ENCODE measurements around the gene RAPGEF1.

GRCh38 chr9:131624636-131625507 is 115.0 kb downstream of the RAPGEF1 start:
- TF ChIP-seq EP300 (IDR thresholded peaks at IDR 0.05; ENCODE audit: borderline replicate concordance) (no peak), YY1 (IDR thresholded peaks at IDR 0.05; ENCODE audit: low read depth) (no peak), FOXM1 (IDR thresholded peaks at IDR 0.05; ENCODE audit: borderline replicate concordance, low read depth) (no peak), CEBPB (IDR thresholded peaks at IDR 0.05) (no peak), TAF1 (IDR thresholded peaks at IDR 0.05; ENCODE audit: low read depth) (no peak), EGR1 (IDR thresholded peaks at IDR 0.05) (no peak)
- TF ChIP-seq, protein P1, sequence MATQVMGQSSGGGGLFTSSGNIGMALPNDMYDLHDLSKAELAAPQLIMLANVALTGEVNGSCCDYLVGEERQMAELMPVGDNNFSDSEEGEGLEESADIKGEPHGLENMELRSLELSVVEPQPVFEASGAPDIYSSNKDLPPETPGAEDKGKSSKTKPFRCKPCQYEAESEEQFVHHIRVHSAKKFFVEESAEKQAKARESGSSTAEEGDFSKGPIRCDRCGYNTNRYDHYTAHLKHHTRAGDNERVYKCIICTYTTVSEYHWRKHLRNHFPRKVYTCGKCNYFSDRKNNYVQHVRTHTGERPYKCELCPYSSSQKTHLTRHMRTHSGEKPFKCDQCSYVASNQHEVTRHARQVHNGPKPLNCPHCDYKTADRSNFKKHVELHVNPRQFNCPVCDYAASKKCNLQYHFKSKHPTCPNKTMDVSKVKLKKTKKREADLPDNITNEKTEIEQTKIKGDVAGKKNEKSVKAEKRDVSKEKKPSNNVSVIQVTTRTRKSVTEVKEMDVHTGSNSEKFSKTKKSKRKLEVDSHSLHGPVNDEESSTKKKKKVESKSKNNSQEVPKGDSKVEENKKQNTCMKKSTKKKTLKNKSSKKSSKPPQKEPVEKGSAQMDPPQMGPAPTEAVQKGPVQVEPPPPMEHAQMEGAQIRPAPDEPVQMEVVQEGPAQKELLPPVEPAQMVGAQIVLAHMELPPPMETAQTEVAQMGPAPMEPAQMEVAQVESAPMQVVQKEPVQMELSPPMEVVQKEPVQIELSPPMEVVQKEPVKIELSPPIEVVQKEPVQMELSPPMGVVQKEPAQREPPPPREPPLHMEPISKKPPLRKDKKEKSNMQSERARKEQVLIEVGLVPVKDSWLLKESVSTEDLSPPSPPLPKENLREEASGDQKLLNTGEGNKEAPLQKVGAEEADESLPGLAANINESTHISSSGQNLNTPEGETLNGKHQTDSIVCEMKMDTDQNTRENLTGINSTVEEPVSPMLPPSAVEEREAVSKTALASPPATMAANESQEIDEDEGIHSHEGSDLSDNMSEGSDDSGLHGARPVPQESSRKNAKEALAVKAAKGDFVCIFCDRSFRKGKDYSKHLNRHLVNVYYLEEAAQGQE (IDR thresholded peaks at IDR 0.05; ENCODE audit: low read depth), result no peak
- TF ChIP-seq, protein P2, sequence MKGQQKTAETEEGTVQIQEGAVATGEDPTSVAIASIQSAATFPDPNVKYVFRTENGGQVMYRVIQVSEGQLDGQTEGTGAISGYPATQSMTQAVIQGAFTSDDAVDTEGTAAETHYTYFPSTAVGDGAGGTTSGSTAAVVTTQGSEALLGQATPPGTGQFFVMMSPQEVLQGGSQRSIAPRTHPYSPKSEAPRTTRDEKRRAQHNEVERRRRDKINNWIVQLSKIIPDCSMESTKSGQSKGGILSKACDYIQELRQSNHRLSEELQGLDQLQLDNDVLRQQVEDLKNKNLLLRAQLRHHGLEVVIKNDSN (IDR thresholded peaks at IDR 0.05), result no peak
